Peyer's patch (tissue), 4 donors: ENCODE measurements around the gene MUCL1. TPM values are rescaled to one million over a fixed set of nuclear protein-coding genes. Genes with fewer than 3 reads are reported as not detected.

Source experiments
- DNase-seq, 3 donors: peaks; one replicate each; pipeline ENCODE4 v3.0.0-alpha.2; 2017 to 2019
- H3K27ac ChIP-seq, 4 donors: fragments of 200-600 bp; sonication (generic); one replicate each; pipeline ENCODE4 v1.5.1; 2016 to 2019
- H3K27me3 ChIP-seq, 2 donors: fragments of 200-600 bp; sonication (generic); one replicate each; pipeline ENCODE4 v1.5.1; 2019
- H3K36me3 ChIP-seq, 3 donors: fragments of 200-600 bp; sonication (generic); one replicate each; pipeline ENCODE4 v1.5.1; 2016 to 2019
- H3K4me1 ChIP-seq, 4 donors: fragments of 200-600 bp; sonication (generic); one replicate each; pipeline ENCODE4 v1.5.1; 2016 to 2019
- H3K4me3 ChIP-seq, 4 donors: fragments of 200-600 bp; sonication (generic); 1 replicate in 3 of 4; 2 replicates in 1 of 4; pipeline ENCODE4 v1.5.1; 2016 to 2019; ENCODE audit warnings: mild to moderate bottlenecking in 1 of 4
- H3K9me3 ChIP-seq, 4 donors: fragments of 200-600 bp; sonication (generic); one replicate each; pipeline ENCODE4 v1.5.1; 2016 to 2019; ENCODE audit warnings: mild to moderate bottlenecking in 1 of 4
- CTCF ChIP-seq, 6 experiments: fragments of 450-650 bp in 4 of 6; fragments of 200-600 bp in 2 of 6; sonication (generic) in 1 of 6; IDR thresholded peaks; one replicate each; pipeline ENCODE4 v1.5.1; 2017 to 2019; ENCODE audit warnings: antibody characterized with exemption in 6 of 6, mild to moderate bottlenecking in 3 of 6, moderate library complexity in 1 of 6
- POLR2A ChIP-seq, 2 donors: fragments of 450-650 bp; IDR thresholded peaks; one replicate each; pipeline ENCODE4 v1.5.1; 2017; ENCODE audit warnings: antibody characterized with exemption in 2 of 2, mild to moderate bottlenecking in 2 of 2, moderate library complexity in 2 of 2
- total RNA-seq, 4 donors: library from RNA; depleted of rRNA; stranded (reverse); fragments of >200 nt; gene quantifications; one replicate each; pipeline ENCODE4 v1.1.0, GENCODE V29; 2016

The MUCL1 gene
- not detected for total RNA-seq

- no peak within 1 kb of the TSS for H3K27ac ChIP-seq
- no peaks in the 10 kb centered on the region for H3K9me3 ChIP-seq
- no peaks in the 10 kb centered on the region for H3K27me3 ChIP-seq
- peak in 2 of 3 donors; percentile 33 to 80 for DNase-seq
- no peak within 1 kb of the TSS for H3K4me3 ChIP-seq
- TF ChIP-seq POLR2A (IDR thresholded peaks at IDR 0.05): no peak
- peak; percentile 37 to 74 (median 69) for TF ChIP-seq CTCF (IDR thresholded peaks at IDR 0.05)
- no peaks in the 10 kb centered on the region for H3K36me3 ChIP-seq
- no peaks in the 10 kb centered on the region for H3K4me1 ChIP-seq
Observed at GRCh38 chr12:54853933-54854538, at the start of gene MUCL1. MUCL1 (plus strand) TSS chr12:54854516; CDS start chr12:54854583, 67 bp downstream.

- Histone ChIP-seq H3K27ac (no peak overlapping the region), H3K4me3 (no peak overlapping the region), H3K9me3 (no peaks in the 10 kb centered on the region), H3K36me3 (no peaks in the 10 kb centered on the region), H3K4me1 (no peaks in the 10 kb centered on the region), H3K27me3 (no peaks in the 10 kb centered on the region)
- TF ChIP-seq CTCF (IDR thresholded peaks at IDR 0.05): no peak
- no peak for TF ChIP-seq POLR2A (IDR thresholded peaks at IDR 0.05)
- DNase-seq: no peak
Observed at GRCh38 chr12:54821676-54822075, 32.6 kb upstream of the MUCL1 start.

GRCh38 chr12:54824402-54824801 is 29.9 kb upstream of the MUCL1 start:
- H3K27ac ChIP-seq: no peak overlapping the region
- no peak for TF ChIP-seq POLR2A (IDR thresholded peaks at IDR 0.05)
- TF ChIP-seq CTCF (IDR thresholded peaks at IDR 0.05): peak in 2 of 6 experiments; percentile 16 to 36
- H3K9me3 ChIP-seq: no peaks in the 10 kb centered on the region
- no peaks in the 10 kb centered on the region for H3K36me3 ChIP-seq
- no peaks in the 10 kb centered on the region for H3K27me3 ChIP-seq
- H3K4me3 ChIP-seq: no peak overlapping the region
- H3K4me1 ChIP-seq: no peaks in the 10 kb centered on the region
- DNase-seq: no peak

- no peak overlapping the region for H3K27ac ChIP-seq
Observed at GRCh38 chr12:54829511-54829910, 24.8 kb upstream of the MUCL1 start.

GRCh38 chr12:54830199-54830598 is 24.1 kb upstream of the MUCL1 start:
- Histone ChIP-seq H3K36me3 (no peaks in the 10 kb centered on the region), H3K4me3 (no peak overlapping the region), H3K27ac (no peak overlapping the region), H3K27me3 (no peaks in the 10 kb centered on the region), H3K9me3 (no peaks in the 10 kb centered on the region), H3K4me1 (no peaks in the 10 kb centered on the region)
- no peak for DNase-seq
- TF ChIP-seq CTCF (IDR thresholded peaks at IDR 0.05) (no peak), POLR2A (IDR thresholded peaks at IDR 0.05) (no peak)

More at GRCh38 chr12:54829511-54829910, 24.8 kb upstream of the MUCL1 start:
- H3K4me3 ChIP-seq: no peak overlapping the region
- DNase-seq: no peak
- no peaks in the 10 kb centered on the region for H3K27me3 ChIP-seq
- no peaks in the 10 kb centered on the region for H3K36me3 ChIP-seq
- no peaks in the 10 kb centered on the region for H3K9me3 ChIP-seq
- TF ChIP-seq CTCF (IDR thresholded peaks at IDR 0.05): no peak
- TF ChIP-seq POLR2A (IDR thresholded peaks at IDR 0.05): no peak
- H3K4me1 ChIP-seq: no peaks in the 10 kb centered on the region
